RKO (cell line): ENCODE data around the gene ATP2B2.

ENCODE experiments used
- DNase-seq: peaks from one replicate; pipeline ENCODE4 v3.0.0-alpha.2; 2016; ENCODE audit warnings: low spot score

The ATP2B2 gene

GRCh38 chr3:10510743-10511432 lies 5.5 kb upstream of the ATP2B2 start:
- no peak for DNase-seq

- no peak for DNase-seq
Measured at GRCh38 chr3:10510086-10510742, 4.8 kb upstream of the ATP2B2 start.

GRCh38 chr3:10509325-10509724 lies 3.9 kb upstream of the ATP2B2 start:
- no peak for DNase-seq

- DNase-seq = no peak
Measured at GRCh38 chr3:10508619-10509260, 3.4 kb upstream of the ATP2B2 start.

- DNase-seq = no peak
Measured at GRCh38 chr3:10508235-10508618, 2.8 kb upstream of the ATP2B2 start.

- DNase-seq = no peak
Measured at GRCh38 chr3:10507331-10507730, 1.9 kb upstream of the ATP2B2 start.

- DNase-seq = no peak
Measured at GRCh38 chr3:10506696-10507095, 1.3 kb upstream of the ATP2B2 start.

- no peak for DNase-seq
Measured at GRCh38 chr3:10505791-10506585, 602 bp upstream of the ATP2B2 start.

GRCh38 chr3:10504171-10505049 lies 976 bp downstream of the ATP2B2 start:
- DNase-seq = no peak

- no peak for DNase-seq
Measured at GRCh38 chr3:10503217-10503796, 2.1 kb downstream of the ATP2B2 start.

- no peak for DNase-seq
Measured at GRCh38 chr3:10502185-10502880, 3.1 kb downstream of the ATP2B2 start.

- DNase-seq = no peak
Measured at GRCh38 chr3:10501664-10502052, 3.7 kb downstream of the ATP2B2 start.

GRCh38 chr3:10500717-10501663 lies 4.4 kb downstream of the ATP2B2 start:
- no peak for DNase-seq

GRCh38 chr3:10498271-10498670 lies 7.1 kb downstream of the ATP2B2 start:
- no peak for DNase-seq

GRCh38 chr3:10497439-10497838 lies 7.9 kb downstream of the ATP2B2 start:
- DNase-seq = no peak

GRCh38 chr3:10496121-10496863 lies 9.1 kb downstream of the ATP2B2 start:
- no peak for DNase-seq

- DNase-seq = no peak
Measured at GRCh38 chr3:10495614-10496013, 9.8 kb downstream of the ATP2B2 start.

- DNase-seq = peak; percentile 50
Measured at GRCh38 chr3:10495003-10495402, 10.4 kb downstream of the ATP2B2 start.

- no peak for DNase-seq
Measured at GRCh38 chr3:10494180-10494579, 11.2 kb downstream of the ATP2B2 start.
